Hippocampal formation (tissue), 2 donors: ENCODE measurements around the gene LCMT1.
"Not testable (repeated sequence)": the region's sequence is repeated elsewhere in the genome, so short reads cannot be mapped to it uniquely, and the experiment has no call there.

Experiments used
- DNase-seq, 2 donors: peaks; one replicate each; lab custom pipeline; 2025; lab: John Stamatoyannopoulos, UW

LCMT1 gene

DNA sequence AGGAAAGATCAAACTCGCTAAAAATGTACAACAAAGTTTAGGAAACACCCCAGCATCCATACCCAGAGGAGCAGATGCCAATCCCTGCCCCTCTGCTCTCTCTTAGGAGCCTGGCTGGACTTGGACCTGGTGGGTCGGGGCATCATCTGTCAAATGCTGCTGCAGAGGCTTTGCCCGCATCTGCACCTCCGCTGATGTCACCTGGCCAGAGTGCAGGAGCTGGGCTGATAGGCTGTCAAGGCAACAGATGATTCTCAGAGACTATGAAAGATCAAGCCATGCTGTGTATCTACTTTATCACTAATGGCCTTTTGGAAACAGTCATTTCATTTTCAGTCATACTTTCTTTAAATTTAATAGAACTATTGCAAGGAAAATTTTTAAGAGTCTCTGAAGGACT, 15.9 kb upstream of the LCMT1 start:
- DNase-seq, result no peak

GRCh38 chr16:25097276-25097975, 14.1 kb upstream of the LCMT1 start:
- DNase-seq, result no peak

GRCh38 chr16:25100511-25100910, 11.0 kb upstream of the LCMT1 start:
- DNase-seq, result no peak

GRCh38 chr16:25106567-25107465, 4.7 kb upstream of the LCMT1 start:
- peak; percentile 68 to 92 for DNase-seq

DNA sequence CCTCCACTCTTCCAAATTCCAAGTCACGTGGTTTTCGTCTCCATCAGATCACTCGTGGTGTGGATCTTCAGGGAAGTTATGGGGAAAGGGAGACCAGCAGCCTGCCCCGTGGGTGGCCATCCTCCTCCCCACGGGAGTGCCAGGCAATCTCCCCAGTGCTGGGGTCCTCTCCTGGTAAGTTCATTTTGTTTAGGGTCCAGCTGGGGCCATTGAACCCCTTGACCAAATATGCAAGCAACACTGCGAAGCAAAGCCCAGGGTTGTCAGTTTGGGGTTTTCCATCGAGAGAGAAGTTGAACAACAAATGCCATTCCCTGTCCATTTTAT, 4.1 kb upstream of the LCMT1 start:
- DNase-seq, result no peak

- DNase-seq, result no peak
Observed at GRCh38 chr16:25108054-25108453, 3.5 kb upstream of the LCMT1 start.

- DNase-seq, result no peak
Observed at GRCh38 chr16:25109643-25110042, 1.9 kb upstream of the LCMT1 start.

- no peak for DNase-seq
Observed at GRCh38 chr16:25110387-25110947, 1.1 kb upstream of the LCMT1 start.

GRCh38 chr16:25114121-25114520, 2.6 kb downstream of the LCMT1 start:
- DNase-seq, result no peak

GRCh38 chr16:25118851-25119578, 7.5 kb downstream of the LCMT1 start:
- DNase-seq, result no peak

DNA sequence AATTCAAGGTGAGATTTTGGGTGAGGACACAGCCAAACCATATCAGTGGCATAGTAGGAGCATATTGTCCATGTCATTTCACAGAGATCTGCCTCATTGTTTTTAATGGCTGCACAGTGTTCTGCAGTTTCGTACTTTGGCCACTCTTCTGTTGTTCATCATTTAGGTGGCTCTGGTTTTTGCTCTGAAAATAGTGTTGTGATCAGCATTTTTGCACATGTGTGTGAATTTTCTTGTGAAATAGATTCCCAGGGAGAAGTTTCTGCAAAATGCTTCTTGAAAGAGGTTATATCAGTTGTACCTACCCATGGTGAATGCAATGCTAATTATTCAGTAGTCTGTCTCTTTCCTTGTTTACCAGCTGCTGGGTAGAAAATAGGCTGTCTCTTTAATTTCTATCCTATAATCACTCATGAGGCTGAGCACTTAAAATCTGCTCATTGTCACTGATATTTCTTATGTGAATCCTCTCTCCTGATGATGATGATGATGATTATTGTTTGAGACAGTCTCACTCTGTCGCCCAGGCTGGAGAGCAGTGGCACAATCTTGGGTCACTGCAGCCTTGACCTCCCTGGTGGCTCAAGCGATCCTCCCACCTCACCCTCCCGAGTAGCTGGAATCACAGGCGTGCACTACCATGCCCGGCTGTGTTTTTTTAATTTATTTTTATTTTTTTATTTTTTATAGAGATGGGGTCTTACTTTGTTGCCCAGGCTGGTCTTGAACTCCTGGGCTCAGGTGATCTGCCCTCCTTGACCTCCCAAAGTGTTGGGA, 10.5 kb downstream of the LCMT1 start:
- no peak for DNase-seq

DNA sequence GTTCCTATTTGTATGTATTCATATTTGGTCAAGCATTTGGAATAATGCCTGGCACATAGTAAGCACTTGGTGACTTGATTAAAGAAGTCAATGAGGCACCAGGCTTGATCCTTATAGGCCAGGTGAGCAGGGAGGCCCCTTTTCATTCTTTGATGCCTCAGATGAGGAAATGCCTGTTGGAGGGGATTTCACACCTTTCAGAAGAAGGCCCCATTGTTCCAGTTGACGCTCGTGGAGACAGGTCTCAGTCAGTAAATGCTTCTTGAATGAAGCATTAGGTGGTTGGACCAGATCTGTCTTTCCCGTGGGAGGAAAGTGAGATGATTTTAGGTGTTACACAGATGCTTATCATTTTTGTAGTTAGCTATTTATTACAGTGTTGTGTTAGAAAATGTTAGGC, 13.0 kb downstream of the LCMT1 start:
- no peak for DNase-seq

- not testable (repeated sequence) for DNase-seq
Observed at GRCh38 chr16:25126086-25126666, 14.6 kb downstream of the LCMT1 start.

- DNase-seq, result peak in 1 of 2 donors; percentile 38
Observed at GRCh38 chr16:25126820-25127232, 15.3 kb downstream of the LCMT1 start.

DNA sequence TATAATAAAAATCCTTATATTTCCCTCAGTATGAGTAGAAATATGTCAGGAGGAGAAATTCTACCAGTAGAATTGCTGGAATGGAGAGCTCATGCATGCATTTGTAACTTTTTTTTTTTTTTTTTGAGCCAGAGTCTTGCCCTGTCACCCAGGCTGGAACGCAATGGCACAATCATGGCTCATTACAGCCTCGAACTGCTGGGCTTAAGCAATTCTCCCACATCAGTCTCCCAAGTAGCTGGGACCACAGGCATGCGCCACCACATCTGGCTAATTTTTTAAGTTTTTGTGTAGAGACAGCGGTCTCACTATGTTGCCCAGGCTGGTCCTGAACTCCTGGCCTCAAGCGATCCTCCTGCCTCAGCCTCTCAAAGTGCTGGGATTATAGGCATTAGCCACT, 21.2 kb downstream of the LCMT1 start:
- not testable (repeated sequence) for DNase-seq

DNA sequence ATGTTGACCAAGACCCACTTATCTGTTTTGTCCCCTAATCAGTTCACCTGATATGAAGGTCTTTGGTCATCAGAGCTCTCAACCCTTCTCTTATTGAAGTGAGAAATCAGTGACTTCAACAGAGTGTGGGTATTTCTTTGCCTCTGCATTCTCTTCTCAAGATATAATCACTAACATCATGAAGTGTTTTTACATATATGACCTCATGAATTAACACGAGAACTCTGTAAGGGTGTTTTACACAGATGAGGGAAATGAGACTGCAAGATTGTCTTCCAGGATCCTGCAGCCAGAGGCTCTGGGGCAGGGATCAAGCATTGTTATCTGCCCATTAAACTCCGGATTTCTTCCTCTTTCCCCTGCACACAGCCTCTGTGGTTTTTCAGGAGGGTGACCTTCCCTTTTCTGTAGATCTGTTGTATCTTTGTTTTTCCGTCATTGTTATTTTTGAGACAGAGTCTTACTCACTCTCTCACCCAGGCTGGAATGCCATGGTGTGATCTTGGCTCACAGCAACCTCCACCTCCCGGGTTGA, 22.7 kb downstream of the LCMT1 start:
- DNase-seq, result no peak

- peak in 1 of 2 donors; percentile 21 for DNase-seq
Observed at GRCh38 chr16:25135254-25135878, 23.8 kb downstream of the LCMT1 start.

GRCh38 chr16:25138130-25138529, 26.6 kb downstream of the LCMT1 start:
- no peak for DNase-seq

- DNase-seq, result no peak
Observed at GRCh38 chr16:25140459-25140858, 28.9 kb downstream of the LCMT1 start.

DNA sequence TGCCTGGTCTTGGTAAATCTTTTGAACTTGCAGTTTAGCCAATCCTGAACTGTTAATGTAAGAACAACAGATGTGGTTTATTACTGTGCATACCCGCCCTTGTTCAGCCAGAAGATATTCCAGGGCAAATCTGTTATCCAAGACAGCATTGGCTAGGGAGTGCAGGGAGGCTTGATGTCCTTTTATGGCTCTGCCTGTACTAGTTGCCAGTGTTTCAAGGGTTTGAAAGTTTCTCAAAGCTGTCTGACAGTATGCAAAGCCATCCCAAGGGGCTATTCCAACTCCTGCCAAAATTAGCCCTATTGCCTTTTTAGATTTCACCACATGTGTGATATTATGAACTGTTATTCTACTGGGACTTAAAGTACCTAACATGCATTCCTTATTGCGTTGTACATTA, 30.1 kb downstream of the LCMT1 start:
- DNase-seq, result no peak
